Ramos (cell line): ENCODE measurements around the gene ZBTB2.

ENCODE experiments used
- in situ Hi-C: fragments of 300-500 bp; cut with MboI; formaldehyde crosslinking; loops from one replicate; pipeline ENCODE4 v1.14.3; 2022; ENCODE audit warnings: low sequenced_read_pairs; ENCODE audit not compliant: unreplicated experiment

ZBTB2 gene

GRCh38 chr6:151403919-151404308, 12.6 kb upstream of the ZBTB2 start:
- in situ Hi-C loops = no loop called here

- in situ Hi-C loops = no loop called here
Measured at GRCh38 chr6:151402228-151402627, 10.9 kb upstream of the ZBTB2 start.

- in situ Hi-C loops = no loop called here
Measured at GRCh38 chr6:151400473-151400872, 9.1 kb upstream of the ZBTB2 start.

- in situ Hi-C loops = loop anchor here (25.0 kb wide), 1 partner anchor 1588 kb away; the partner anchor contains the start of gene FBXO5
Measured at GRCh38 chr6:151399679-151400078, 8.3 kb upstream of the ZBTB2 start.

GRCh38 chr6:151393410-151393809, 2.1 kb upstream of the ZBTB2 start:
- in situ Hi-C loops = loop anchor here (25.0 kb wide), 1 partner anchor 1594 kb away; the partner anchor contains the start of gene FBXO5

GRCh38 chr6:151392427-151392826, 1.1 kb upstream of the ZBTB2 start:
- in situ Hi-C loops = loop anchor here (25.0 kb wide), 1 partner anchor 1595 kb away; the partner anchor contains the start of gene FBXO5

GRCh38 chr6:151390851-151391470, 398 bp downstream of the ZBTB2 start:
- in situ Hi-C loops = loop anchor here (25.0 kb wide), 1 partner anchor 1596 kb away; the partner anchor contains the start of gene FBXO5

- in situ Hi-C loops = loop anchor here (25.0 kb wide), 1 partner anchor 1597 kb away; the partner anchor contains the start of gene FBXO5
Measured at GRCh38 chr6:151390276-151390850, 996 bp downstream of the ZBTB2 start.

- in situ Hi-C loops = loop anchor here (25.0 kb wide), 1 partner anchor 1598 kb away; the partner anchor contains the start of gene FBXO5
Measured at GRCh38 chr6:151389618-151390275, 1.6 kb downstream of the ZBTB2 start.

- in situ Hi-C loops = loop anchor here (25.0 kb wide), 1 partner anchor 1598 kb away; the partner anchor contains the start of gene FBXO5
Measured at GRCh38 chr6:151388997-151389617, 2.3 kb downstream of the ZBTB2 start.

GRCh38 chr6:151388236-151388635, 3.1 kb downstream of the ZBTB2 start:
- in situ Hi-C loops = loop anchor here (25.0 kb wide), 1 partner anchor 1599 kb away; the partner anchor contains the start of gene FBXO5

- in situ Hi-C loops = loop anchor here (25.0 kb wide), 1 partner anchor 1600 kb away; the partner anchor contains the start of gene FBXO5
Measured at GRCh38 chr6:151387175-151387970, 4.0 kb downstream of the ZBTB2 start.

- in situ Hi-C loops = loop anchor here (25.0 kb wide), 1 partner anchor 1602 kb away; the partner anchor contains the start of gene FBXO5
Measured at GRCh38 chr6:151385177-151385576, 6.2 kb downstream of the ZBTB2 start.

- in situ Hi-C loops = loop anchor here (25.0 kb wide), 1 partner anchor 1603 kb away; the partner anchor contains the start of gene FBXO5
Measured at GRCh38 chr6:151384151-151384550, 7.2 kb downstream of the ZBTB2 start.

GRCh38 chr6:151382631-151383030, 8.7 kb downstream of the ZBTB2 start:
- in situ Hi-C loops = loop anchor here (25.0 kb wide), 1 partner anchor 1605 kb away; the partner anchor contains the start of gene FBXO5

- in situ Hi-C loops = loop anchor here (25.0 kb wide), 1 partner anchor 1606 kb away; the partner anchor contains the start of gene FBXO5
Measured at GRCh38 chr6:151381722-151382121, 9.6 kb downstream of the ZBTB2 start.

GRCh38 chr6:151380848-151381205, 10.5 kb downstream of the ZBTB2 start:
- in situ Hi-C loops = loop anchor here (25.0 kb wide), 1 partner anchor 1606 kb away; the partner anchor contains the start of gene FBXO5

GRCh38 chr6:151379933-151380847, 11.2 kb downstream of the ZBTB2 start:
- in situ Hi-C loops = loop anchor here (25.0 kb wide), 1 partner anchor 1607 kb away; the partner anchor contains the start of gene FBXO5
